Measurements from ENCODE around the gene C12orf75.
"Not testable (repeated sequence)": the region's sequence is repeated elsewhere in the genome, so short reads cannot be mapped to it uniquely, and the experiment has no call there.

The C12orf75 gene

GRCh38 chr12:105308839-105309238 lies 21.7 kb upstream of the C12orf75 start:
- H3K4me1 ChIP-seq (ENCODE audit: control insufficient read depth in 1 of 2, insufficient read depth in 1 of 2, low read depth in 1 of 2, low read length in 1 of 2); H3K9me3 ChIP-seq; H3K27me3 ChIP-seq; H3K36me3 ChIP-seq; H3K27ac ChIP-seq; H3K4me3 ChIP-seq (ENCODE audit: low read depth in 1 of 2, low read length in 1 of 2): not testable (repeated sequence)

GRCh38 chr12:105309384-105309783 lies 21.1 kb upstream of the C12orf75 start:
- H3K4me1 ChIP-seq (ENCODE audit: control insufficient read depth in 1 of 2, insufficient read depth in 1 of 2, low read depth in 1 of 2, low read length in 1 of 2); H3K9me3 ChIP-seq; H3K36me3 ChIP-seq; H3K4me3 ChIP-seq (ENCODE audit: low read depth in 1 of 2, low read length in 1 of 2); H3K27ac ChIP-seq; H3K27me3 ChIP-seq: not testable (repeated sequence)

GRCh38 chr12:105310476-105311085 lies 19.9 kb upstream of the C12orf75 start:
- H3K27me3 ChIP-seq; H3K27ac ChIP-seq; H3K36me3 ChIP-seq; H3K4me3 ChIP-seq (ENCODE audit: low read depth in 1 of 2, low read length in 1 of 2); H3K9me3 ChIP-seq; H3K4me1 ChIP-seq (ENCODE audit: control insufficient read depth in 1 of 2, insufficient read depth in 1 of 2, low read depth in 1 of 2, low read length in 1 of 2): not testable (repeated sequence)

GRCh38 chr12:105311936-105312335 lies 18.6 kb upstream of the C12orf75 start:
- not testable (repeated sequence) for H3K9me3 ChIP-seq; H3K36me3 ChIP-seq; H3K27ac ChIP-seq; H3K4me1 ChIP-seq (ENCODE audit: control insufficient read depth in 1 of 2, insufficient read depth in 1 of 2, low read depth in 1 of 2, low read length in 1 of 2); H3K27me3 ChIP-seq; H3K4me3 ChIP-seq (ENCODE audit: low read depth in 1 of 2, low read length in 1 of 2)

- H3K9me3 ChIP-seq; H3K27ac ChIP-seq; H3K4me3 ChIP-seq (ENCODE audit: low read depth in 1 of 2, low read length in 1 of 2); H3K36me3 ChIP-seq; H3K27me3 ChIP-seq; H3K4me1 ChIP-seq (ENCODE audit: control insufficient read depth in 1 of 2, insufficient read depth in 1 of 2, low read depth in 1 of 2, low read length in 1 of 2): not testable (repeated sequence)
These were observed 16.7 kb upstream of the C12orf75 start for GRCh38 chr12:105313755-105314154.

GRCh38 chr12:105315130-105315529 lies 15.4 kb upstream of the C12orf75 start:
- Histone ChIP-seq H3K36me3 (no peaks in the 10 kb centered on the region), H3K27ac (no peak overlapping the region), H3K27me3 (no peaks in the 10 kb centered on the region), H3K9me3 (no peaks in the 10 kb centered on the region), H3K4me1 (ENCODE audit: control insufficient read depth in 1 of 2, insufficient read depth in 1 of 2, low read depth in 1 of 2, low read length in 1 of 2) (no peaks in the 10 kb centered on the region), H3K4me3 (ENCODE audit: low read depth in 1 of 2, low read length in 1 of 2) (no peak overlapping the region)
- no peak for TF ChIP-seq CTCF (IDR thresholded peaks at IDR 0.05)

- H3K4me1 ChIP-seq (ENCODE audit: control insufficient read depth in 1 of 2, insufficient read depth in 1 of 2, low read depth in 1 of 2, low read length in 1 of 2), result no peaks in the 10 kb centered on the region
- TF ChIP-seq CTCF (IDR thresholded peaks at IDR 0.05), result no peak
- H3K4me3 ChIP-seq (ENCODE audit: low read depth in 1 of 2, low read length in 1 of 2), result no peak overlapping the region
- no peaks in the 10 kb centered on the region for H3K27me3 ChIP-seq
- H3K36me3 ChIP-seq, result no peaks in the 10 kb centered on the region
- no peak overlapping the region for H3K27ac ChIP-seq
- H3K9me3 ChIP-seq, result no peaks in the 10 kb centered on the region
These were observed 14.8 kb upstream of the C12orf75 start for GRCh38 chr12:105315726-105316125.

GRCh38 chr12:105316931-105317852 lies 13.3 kb upstream of the C12orf75 start:
- no peaks in the 10 kb centered on the region for H3K36me3 ChIP-seq
- no peak for TF ChIP-seq CTCF (IDR thresholded peaks at IDR 0.05)
- H3K4me1 ChIP-seq (ENCODE audit: control insufficient read depth in 1 of 2, insufficient read depth in 1 of 2, low read depth in 1 of 2, low read length in 1 of 2), result no peaks in the 10 kb centered on the region
- no peaks in the 10 kb centered on the region for H3K9me3 ChIP-seq
- H3K4me3 ChIP-seq (ENCODE audit: low read depth in 1 of 2, low read length in 1 of 2), result no peak overlapping the region
- no peak overlapping the region for H3K27ac ChIP-seq
- no peaks in the 10 kb centered on the region for H3K27me3 ChIP-seq
